Sigmoid colon (tissue), 4 donors: Measurements from ENCODE around the gene ACOX3.

Experiments
- CTCF ChIP-seq, 4 experiments: fragments of 450-650 bp in 3 of 4; fragments of 200-600 bp in 1 of 4; IDR thresholded peaks; one replicate each; pipeline ENCODE4 v1.5.1; 2016 to 2019; ENCODE audit warnings: antibody characterized with exemption in 4 of 4, mild to moderate bottlenecking in 3 of 4, moderate library complexity in 2 of 4
- EP300 ChIP-seq, 4 donors: sonication (generic); formaldehyde crosslinking; IDR thresholded peaks; one replicate each; pipeline ENCODE4 v1.6.1; 2017; ENCODE audit warnings: antibody characterized with exemption in 4 of 4
- POLR2A ChIP-seq, 2 donors: fragments of 450-650 bp; IDR thresholded peaks; one replicate each; pipeline ENCODE4 v1.6.1; 2016; ENCODE audit warnings: antibody characterized with exemption in 2 of 2, mild to moderate bottlenecking in 2 of 2, moderate library complexity in 2 of 2
- POLR2AphosphoS5 ChIP-seq, 4 donors: sonication (generic); formaldehyde crosslinking; IDR thresholded peaks; one replicate each; pipeline ENCODE4 v1.6.1; 2017; ENCODE audit warnings: antibody characterized with exemption in 4 of 4

GRCh38 chr4:8319731-8320385 lies 120.7 kb downstream of the ACOX3 start:
- TF ChIP-seq CTCF (IDR thresholded peaks at IDR 0.05) (no peak), POLR2A (IDR thresholded peaks at IDR 0.05) (no peak), POLR2AphosphoS5 (IDR thresholded peaks at IDR 0.05) (peak; percentile 92 to 98 (median 96)), EP300 (IDR thresholded peaks at IDR 0.05) (peak; percentile 81 to 95 (median 94))
